ENCODE results near the gene SEMA3G. TPM values are rescaled to one million over a fixed set of nuclear protein-coding genes. Genes with fewer than 3 reads are reported as not detected.
A peak's percentile ranks its signal among the peaks of the same experiment; 100 is the strongest.

SEMA3G gene
- total RNA-seq, 1 donor from 2014 or later: 4.7 TPM

DNA sequence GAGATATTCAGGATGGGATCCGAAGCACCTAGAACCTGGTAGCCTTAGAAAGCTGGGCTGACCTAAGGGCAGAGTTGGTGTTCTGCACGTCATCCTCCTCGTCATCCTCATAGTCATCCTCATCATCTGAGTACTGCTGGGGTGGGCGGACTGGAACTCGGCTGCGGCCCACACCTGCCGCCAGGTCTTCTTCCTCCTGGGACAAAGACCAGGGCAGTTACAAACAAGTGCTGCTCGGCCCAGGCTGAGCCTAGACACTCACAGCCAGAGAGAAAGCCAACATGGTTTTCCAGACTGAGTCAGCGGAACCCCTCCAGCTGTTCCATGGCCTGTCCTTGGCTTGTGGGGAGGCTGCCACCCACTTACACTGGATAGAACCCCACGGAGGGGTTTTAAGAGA, 40.5 kb downstream of the SEMA3G start:
- Histone ChIP-seq H3K9me3 (ENCODE audit: control insufficient read depth in 3 of 3, low read length in 3 of 3) (no peaks in the 10 kb centered on the region), H3K4me3 (ENCODE audit: low read length in 3 of 3) (no peak overlapping the region), H3K9ac (ENCODE audit: low read depth in 1 of 3, low read length in 3 of 3) (no peak overlapping the region), H3K36me3 (ENCODE audit: control insufficient read depth in 3 of 3, insufficient read depth in 3 of 3, low read length in 3 of 3) (peaks cover 81 to 87% (median 84%) of the 10 kb centered on the region in 3 donors), H3K4me1 (ENCODE audit: control insufficient read depth in 3 of 3, insufficient read depth in 3 of 3, low read length in 3 of 3) (peaks cover 22 to 24% (median 23%) of the 10 kb centered on the region in 3 donors), H3K27me3 (ENCODE audit: control insufficient read depth in 3 of 3, insufficient read depth in 3 of 3, low read length in 3 of 3) (no peaks in the 10 kb centered on the region), H3K27ac (ENCODE audit: low read depth, low read length) (no peak overlapping the region)

DNA sequence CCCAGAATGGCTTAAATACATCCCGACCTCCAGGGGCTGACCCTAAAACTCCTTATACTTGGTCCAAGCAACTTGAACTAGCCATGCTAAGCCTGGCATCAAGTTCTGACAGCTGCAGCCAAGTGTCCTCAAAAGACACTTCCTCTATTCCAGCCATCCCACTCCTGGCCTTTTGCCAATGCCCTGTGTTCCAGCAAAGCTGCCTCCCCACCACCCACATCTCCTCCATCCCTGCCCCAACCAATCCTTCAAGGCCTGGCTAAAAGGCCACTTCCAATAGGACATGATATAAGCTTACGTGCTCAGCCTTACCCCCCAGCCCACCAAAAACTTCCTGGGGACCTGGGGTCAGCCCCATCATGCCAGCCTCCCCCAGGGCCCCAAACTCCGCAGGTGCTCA, 40.9 kb downstream of the SEMA3G start:
- Histone ChIP-seq H3K4me3 (ENCODE audit: low read length in 3 of 3) (no peak overlapping the region), H3K4me1 (ENCODE audit: control insufficient read depth in 3 of 3, insufficient read depth in 3 of 3, low read length in 3 of 3) (peaks cover 17 to 20% (median 19%) of the 10 kb centered on the region in 3 donors), H3K9me3 (ENCODE audit: control insufficient read depth in 3 of 3, low read length in 3 of 3) (no peaks in the 10 kb centered on the region), H3K36me3 (ENCODE audit: control insufficient read depth in 3 of 3, insufficient read depth in 3 of 3, low read length in 3 of 3) (peaks cover 81 to 88% (median 82%) of the 10 kb centered on the region in 3 donors), H3K9ac (ENCODE audit: low read depth in 1 of 3, low read length in 3 of 3) (peak overlapping the region in 1 of 3 donors; percentile 8), H3K27me3 (ENCODE audit: control insufficient read depth in 3 of 3, insufficient read depth in 3 of 3, low read length in 3 of 3) (no peaks in the 10 kb centered on the region), H3K27ac (ENCODE audit: low read depth, low read length) (no peak overlapping the region)

DNA sequence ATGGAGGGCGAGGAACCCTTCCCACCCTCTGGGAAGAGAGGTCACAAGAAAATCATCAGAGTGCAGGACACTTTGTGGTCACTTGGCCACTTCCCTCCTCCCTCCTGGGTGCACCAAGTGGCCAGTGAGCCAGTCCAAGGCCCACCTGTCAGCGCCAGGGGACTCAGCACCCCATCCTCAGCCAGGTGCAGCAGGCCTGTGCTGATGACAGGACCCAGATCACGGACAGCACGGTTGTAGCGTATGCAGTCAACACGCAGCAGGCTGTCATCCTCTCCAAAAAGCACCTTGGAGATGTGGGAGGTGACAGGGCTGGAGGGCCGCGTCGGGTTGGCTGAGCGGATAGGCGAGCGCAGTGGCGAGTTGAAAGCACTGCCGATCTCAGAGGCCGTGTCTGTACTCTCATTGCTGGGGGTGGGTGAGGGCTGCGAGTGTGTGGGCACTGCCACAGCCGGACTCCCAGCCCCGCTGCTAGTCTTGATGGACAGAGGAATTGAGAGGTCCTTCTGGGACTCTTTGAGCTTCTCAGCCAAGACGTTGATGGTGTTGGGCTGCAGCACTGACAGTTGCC, 41.5 kb downstream of the SEMA3G start:
- Histone ChIP-seq H3K4me3 (ENCODE audit: low read length in 3 of 3) (no peak overlapping the region), H3K36me3 (ENCODE audit: control insufficient read depth in 3 of 3, insufficient read depth in 3 of 3, low read length in 3 of 3) (peaks cover 80 to 86% (median 81%) of the 10 kb centered on the region in 3 donors), H3K27me3 (ENCODE audit: control insufficient read depth in 3 of 3, insufficient read depth in 3 of 3, low read length in 3 of 3) (no peaks in the 10 kb centered on the region), H3K27ac (ENCODE audit: low read depth, low read length) (no peak overlapping the region), H3K9ac (ENCODE audit: low read depth in 1 of 3, low read length in 3 of 3) (no peak overlapping the region), H3K4me1 (ENCODE audit: control insufficient read depth in 3 of 3, insufficient read depth in 3 of 3, low read length in 3 of 3) (peaks cover 12 to 14% (median 13%) of the 10 kb centered on the region in 3 donors), H3K9me3 (ENCODE audit: control insufficient read depth in 3 of 3, low read length in 3 of 3) (no peaks in the 10 kb centered on the region)

DNA sequence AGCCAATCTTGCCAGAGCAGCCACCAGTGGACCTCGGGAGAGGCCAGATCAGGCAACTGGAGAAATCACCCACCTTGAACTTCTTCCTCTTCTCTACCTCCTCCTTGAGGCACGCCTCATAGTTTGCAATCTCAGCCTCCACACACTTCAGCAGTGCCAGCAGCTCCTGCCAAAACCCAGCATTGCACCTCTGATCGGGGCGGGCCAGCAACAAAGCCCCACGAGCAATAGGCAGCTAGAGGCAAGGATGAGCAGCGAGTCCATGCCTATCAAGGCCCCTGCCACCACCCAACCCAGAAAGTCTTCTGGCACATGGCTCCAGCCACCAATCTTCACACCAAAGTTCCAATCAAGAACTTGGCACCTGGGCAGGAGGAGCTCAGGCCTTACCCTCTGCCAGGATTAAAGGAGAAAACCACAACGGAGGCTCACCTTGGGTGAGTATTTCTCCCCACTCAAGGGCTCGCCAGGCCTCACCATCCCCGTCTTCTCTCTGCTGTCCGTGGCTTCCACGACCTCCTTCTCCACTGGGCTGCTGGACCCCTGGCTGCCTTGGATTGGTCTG, 42.1 kb downstream of the SEMA3G start:
- Histone ChIP-seq H3K36me3 (ENCODE audit: control insufficient read depth in 3 of 3, insufficient read depth in 3 of 3, low read length in 3 of 3) (peaks cover 74 to 81% (median 78%) of the 10 kb centered on the region in 3 donors), H3K27me3 (ENCODE audit: control insufficient read depth in 3 of 3, insufficient read depth in 3 of 3, low read length in 3 of 3) (no peaks in the 10 kb centered on the region), H3K9me3 (ENCODE audit: control insufficient read depth in 3 of 3, low read length in 3 of 3) (no peaks in the 10 kb centered on the region), H3K4me1 (ENCODE audit: control insufficient read depth in 3 of 3, insufficient read depth in 3 of 3, low read length in 3 of 3) (peaks cover 7 to 8% (median 7%) of the 10 kb centered on the region in 3 donors), H3K9ac (ENCODE audit: low read depth in 1 of 3, low read length in 3 of 3) (no peak overlapping the region), H3K27ac (ENCODE audit: low read depth, low read length) (no peak overlapping the region), H3K4me3 (ENCODE audit: low read length in 3 of 3) (no peak overlapping the region)

DNA sequence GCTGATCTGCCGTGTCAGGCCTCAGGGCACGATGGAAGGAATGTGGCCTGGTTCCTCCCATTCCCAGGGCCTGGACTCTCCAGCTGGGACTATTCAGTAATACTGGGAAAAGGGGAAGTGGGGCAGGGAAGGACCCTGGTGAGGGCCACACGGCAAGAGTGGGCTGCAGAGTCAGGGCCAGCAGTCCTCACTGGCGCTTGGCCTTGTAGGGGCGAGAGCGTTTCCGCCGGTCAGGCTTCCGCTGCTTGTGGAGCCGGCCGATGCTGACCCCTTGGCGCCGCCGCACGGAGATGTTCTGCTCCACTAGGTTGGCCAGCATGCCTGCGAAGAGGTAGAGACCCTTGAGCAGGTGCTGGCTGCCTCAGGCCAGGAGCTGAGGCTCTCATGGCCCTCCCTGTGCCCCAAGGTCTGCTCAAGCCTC, 42.8 kb downstream of the SEMA3G start:
- H3K9me3 ChIP-seq (ENCODE audit: control insufficient read depth in 3 of 3, low read length in 3 of 3): no peaks in the 10 kb centered on the region
- no peak overlapping the region for H3K4me3 ChIP-seq (ENCODE audit: low read length in 3 of 3)
- no peak overlapping the region for H3K27ac ChIP-seq (ENCODE audit: low read depth, low read length)
- H3K9ac ChIP-seq (ENCODE audit: low read depth in 1 of 3, low read length in 3 of 3): peak overlapping the region in 1 of 3 donors; percentile 3
- H3K27me3 ChIP-seq (ENCODE audit: control insufficient read depth in 3 of 3, insufficient read depth in 3 of 3, low read length in 3 of 3): no peaks in the 10 kb centered on the region
- H3K36me3 ChIP-seq (ENCODE audit: control insufficient read depth in 3 of 3, insufficient read depth in 3 of 3, low read length in 3 of 3): peaks cover 68 to 74% (median 72%) of the 10 kb centered on the region in 3 donors
- peaks cover 4 to 7% (median 5%) of the 10 kb centered on the region in 3 donors for H3K4me1 ChIP-seq (ENCODE audit: control insufficient read depth in 3 of 3, insufficient read depth in 3 of 3, low read length in 3 of 3)

DNA sequence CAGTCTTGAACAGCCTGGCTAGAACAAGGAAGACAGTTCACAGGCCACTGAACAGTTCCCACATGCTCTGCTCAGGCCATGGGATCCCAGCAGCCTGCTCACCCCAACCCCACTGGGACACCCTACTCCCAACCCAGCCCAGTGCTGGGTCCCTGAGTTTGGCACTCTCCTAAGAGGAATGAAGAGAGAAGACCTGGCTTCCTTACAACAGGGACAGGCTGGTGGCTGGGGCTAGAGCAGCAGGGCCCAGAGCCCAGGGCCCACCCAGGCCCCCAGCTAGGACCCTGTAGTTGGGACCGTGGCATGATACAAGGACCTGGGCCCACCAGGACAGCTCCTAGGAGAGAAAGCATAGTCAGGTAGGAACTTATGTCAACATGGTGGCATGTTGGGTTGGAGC, 43.4 kb downstream of the SEMA3G start:
- Histone ChIP-seq H3K9me3 (ENCODE audit: control insufficient read depth in 3 of 3, low read length in 3 of 3) (no peaks in the 10 kb centered on the region), H3K4me3 (ENCODE audit: low read length in 3 of 3) (no peak overlapping the region), H3K9ac (ENCODE audit: low read depth in 1 of 3, low read length in 3 of 3) (no peak overlapping the region), H3K4me1 (ENCODE audit: control insufficient read depth in 3 of 3, insufficient read depth in 3 of 3, low read length in 3 of 3) (peaks cover 4 to 7% (median 5%) of the 10 kb centered on the region in 3 donors), H3K36me3 (ENCODE audit: control insufficient read depth in 3 of 3, insufficient read depth in 3 of 3, low read length in 3 of 3) (peaks cover 62 to 68% (median 67%) of the 10 kb centered on the region in 3 donors), H3K27me3 (ENCODE audit: control insufficient read depth in 3 of 3, insufficient read depth in 3 of 3, low read length in 3 of 3) (no peaks in the 10 kb centered on the region), H3K27ac (ENCODE audit: low read depth, low read length) (no peak overlapping the region)

DNA sequence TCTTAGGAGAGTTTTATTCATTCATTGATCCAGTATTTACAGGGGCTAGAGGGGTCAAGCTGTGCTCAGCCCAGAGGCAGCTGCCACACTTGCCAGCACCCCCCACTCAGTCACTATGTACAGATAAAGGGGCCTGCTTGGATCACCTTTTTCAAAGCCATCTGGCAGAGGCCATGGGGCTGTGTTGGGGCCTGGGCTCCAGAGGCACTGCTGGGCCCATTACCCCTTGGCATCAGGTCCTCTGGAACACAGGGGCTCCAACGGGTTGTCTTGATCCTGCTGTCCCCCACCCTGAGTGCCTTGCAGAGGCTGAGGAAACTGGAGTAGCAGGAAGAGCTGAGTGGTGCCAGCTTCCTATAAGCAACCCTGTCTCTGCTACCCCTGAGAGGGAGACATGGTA, 43.9 kb downstream of the SEMA3G start:
- H3K36me3 ChIP-seq (ENCODE audit: control insufficient read depth in 3 of 3, insufficient read depth in 3 of 3, low read length in 3 of 3): peaks cover 57 to 63% (median 61%) of the 10 kb centered on the region in 3 donors
- no peaks in the 10 kb centered on the region for H3K27me3 ChIP-seq (ENCODE audit: control insufficient read depth in 3 of 3, insufficient read depth in 3 of 3, low read length in 3 of 3)
- H3K27ac ChIP-seq (ENCODE audit: low read depth, low read length): no peak overlapping the region
- peak overlapping the region in 1 of 3 donors; percentile 33 for H3K9ac ChIP-seq (ENCODE audit: low read depth in 1 of 3, low read length in 3 of 3)
- H3K4me1 ChIP-seq (ENCODE audit: control insufficient read depth in 3 of 3, insufficient read depth in 3 of 3, low read length in 3 of 3): peaks cover 4 to 7% (median 5%) of the 10 kb centered on the region in 3 donors
- H3K9me3 ChIP-seq (ENCODE audit: control insufficient read depth in 3 of 3, low read length in 3 of 3): no peaks in the 10 kb centered on the region
- no peak overlapping the region for H3K4me3 ChIP-seq (ENCODE audit: low read length in 3 of 3)

DNA sequence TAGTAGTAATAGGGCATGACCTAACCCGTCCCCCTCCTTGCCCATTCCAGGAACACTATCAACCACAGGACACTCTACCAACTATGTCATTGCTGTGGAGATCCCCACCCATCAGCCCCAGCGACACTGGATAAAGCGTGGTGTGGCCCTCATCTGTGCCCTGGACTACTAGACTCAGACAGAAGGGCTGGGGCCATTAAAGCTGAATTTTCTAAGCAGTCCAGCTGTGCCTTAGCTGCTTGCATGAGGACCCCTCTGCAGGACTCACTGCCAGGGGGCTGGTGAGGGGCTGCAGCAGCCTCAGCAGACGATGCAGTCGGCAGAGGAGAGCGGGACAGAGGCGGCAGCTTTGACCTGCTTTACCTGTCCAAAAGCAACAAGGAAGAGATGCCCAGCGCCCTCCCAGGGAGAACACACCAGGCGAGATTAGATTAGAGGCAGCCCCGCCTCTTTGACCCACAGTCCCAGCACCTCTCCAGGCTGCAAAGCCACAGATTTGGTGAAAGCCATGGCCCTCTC, 44.6 kb downstream of the SEMA3G start:
- Histone ChIP-seq H3K36me3 (ENCODE audit: control insufficient read depth in 3 of 3, insufficient read depth in 3 of 3, low read length in 3 of 3) (peaks cover 50 to 56% (median 55%) of the 10 kb centered on the region in 3 donors), H3K9me3 (ENCODE audit: control insufficient read depth in 3 of 3, low read length in 3 of 3) (no peaks in the 10 kb centered on the region), H3K4me3 (ENCODE audit: low read length in 3 of 3) (no peak overlapping the region), H3K4me1 (ENCODE audit: control insufficient read depth in 3 of 3, insufficient read depth in 3 of 3, low read length in 3 of 3) (peaks cover 4 to 7% (median 5%) of the 10 kb centered on the region in 3 donors), H3K27me3 (ENCODE audit: control insufficient read depth in 3 of 3, insufficient read depth in 3 of 3, low read length in 3 of 3) (no peaks in the 10 kb centered on the region), H3K9ac (ENCODE audit: low read depth in 1 of 3, low read length in 3 of 3) (no peak overlapping the region), H3K27ac (ENCODE audit: low read depth, low read length) (no peak overlapping the region)

DNA sequence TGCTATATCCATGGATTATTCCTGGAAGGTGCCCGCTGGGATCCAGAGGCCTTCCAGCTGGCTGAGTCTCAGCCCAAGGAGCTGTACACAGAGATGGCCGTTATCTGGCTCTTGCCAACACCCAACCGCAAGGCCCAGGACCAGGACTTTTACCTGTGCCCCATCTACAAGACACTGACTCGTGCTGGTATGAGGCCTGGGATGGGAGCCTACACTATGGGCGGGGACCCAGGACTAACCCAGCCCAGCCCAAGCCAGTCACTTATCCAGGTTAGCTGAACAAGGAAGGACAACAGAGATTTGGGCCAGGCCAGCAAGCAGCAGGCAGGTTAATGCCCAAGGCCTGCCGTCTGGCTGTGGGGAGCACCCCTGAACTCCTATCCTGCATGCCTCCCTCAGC, 45.3 kb downstream of the SEMA3G start:
- H3K9ac ChIP-seq (ENCODE audit: low read depth in 1 of 3, low read length in 3 of 3): no peak overlapping the region
- H3K27ac ChIP-seq (ENCODE audit: low read depth, low read length): no peak overlapping the region
- peaks cover 4 to 7% (median 5%) of the 10 kb centered on the region in 3 donors for H3K4me1 ChIP-seq (ENCODE audit: control insufficient read depth in 3 of 3, insufficient read depth in 3 of 3, low read length in 3 of 3)
- H3K4me3 ChIP-seq (ENCODE audit: low read length in 3 of 3): no peak overlapping the region
- H3K36me3 ChIP-seq (ENCODE audit: control insufficient read depth in 3 of 3, insufficient read depth in 3 of 3, low read length in 3 of 3): peaks cover 44 to 49% (median 49%) of the 10 kb centered on the region in 3 donors
- H3K27me3 ChIP-seq (ENCODE audit: control insufficient read depth in 3 of 3, insufficient read depth in 3 of 3, low read length in 3 of 3): no peaks in the 10 kb centered on the region
- H3K9me3 ChIP-seq (ENCODE audit: control insufficient read depth in 3 of 3, low read length in 3 of 3): no peaks in the 10 kb centered on the region

DNA sequence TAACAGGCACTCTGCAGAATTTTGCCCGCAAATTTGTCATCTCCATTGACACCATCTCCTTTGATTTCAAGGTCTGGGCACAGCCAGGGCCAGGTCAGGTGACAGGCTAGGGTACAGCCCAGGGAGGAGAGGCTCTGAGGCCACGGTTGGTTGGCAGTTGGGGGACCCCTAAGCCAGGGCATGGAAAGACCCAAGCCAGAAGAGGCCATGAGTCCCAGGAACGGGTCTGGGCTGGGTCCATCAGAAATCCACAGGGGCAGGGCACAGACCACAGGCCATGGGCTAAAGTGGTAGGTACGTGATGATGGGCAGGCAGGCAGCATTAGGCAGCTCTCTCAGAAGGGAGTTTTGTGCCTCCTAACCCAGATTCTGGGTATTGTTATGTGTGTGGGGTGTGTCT, 45.8 kb downstream of the SEMA3G start:
- Histone ChIP-seq H3K9me3 (ENCODE audit: control insufficient read depth in 3 of 3, low read length in 3 of 3) (no peaks in the 10 kb centered on the region), H3K27ac (ENCODE audit: low read depth, low read length) (no peak overlapping the region), H3K27me3 (ENCODE audit: control insufficient read depth in 3 of 3, insufficient read depth in 3 of 3, low read length in 3 of 3) (no peaks in the 10 kb centered on the region), H3K4me1 (ENCODE audit: control insufficient read depth in 3 of 3, insufficient read depth in 3 of 3, low read length in 3 of 3) (peaks cover 1 to 5% (median 4%) of the 10 kb centered on the region in 3 donors), H3K4me3 (ENCODE audit: low read length in 3 of 3) (no peak overlapping the region), H3K36me3 (ENCODE audit: control insufficient read depth in 3 of 3, insufficient read depth in 3 of 3, low read length in 3 of 3) (peaks cover 39 to 44% (median 44%) of the 10 kb centered on the region in 3 donors), H3K9ac (ENCODE audit: low read depth in 1 of 3, low read length in 3 of 3) (no peak overlapping the region)
